Astrocyte (in vitro differentiated cells and primary cell): Measurements from ENCODE around the gene LRRC47. TPM values are rescaled to one million over a fixed set of nuclear protein-coding genes. Genes with fewer than 3 reads are reported as not detected.

Experiments used
- DNase-seq: peaks from one replicate; pipeline ENCODE4 v3.0.0-alpha.2; 2010; ENCODE audit warnings: low read depth
- FAIRE-seq: peaks from 2 replicates; lab custom pipeline; 2011; peaks lifted over from hg19 to GRCh38; lab: Jason Lieb, UNC
- H2AFZ ChIP-seq: 2 replicates; pipeline ENCODE4 v1.6.0; 2012; ENCODE audit warnings: low read depth, low read length, inconsistent platforms
- H3K27ac ChIP-seq: 2 replicates; pipeline ENCODE4 v1.5.1; 2011; ENCODE audit warnings: low read depth, low read length, inconsistent platforms
- H3K27me3 ChIP-seq: 2 replicates; pipeline ENCODE4 v1.6.0; 2011; ENCODE audit warnings: low read length, inconsistent platforms; ENCODE audit not compliant: insufficient read depth
- H3K36me3 ChIP-seq: 2 replicates; pipeline ENCODE4 v1.5.1; 2011; ENCODE audit warnings: low read length, inconsistent platforms; ENCODE audit not compliant: insufficient read depth
- H3K4me1 ChIP-seq: 2 replicates; pipeline ENCODE4 v1.5.1; 2011; ENCODE audit warnings: low read length, inconsistent platforms; ENCODE audit not compliant: insufficient read depth
- H3K4me2 ChIP-seq: 2 replicates; pipeline ENCODE4 v1.6.0; 2012; ENCODE audit warnings: low read length, inconsistent platforms
- H3K4me3 ChIP-seq: 2 replicates; pipeline ENCODE4 v1.5.1; 2011; ENCODE audit warnings: low read depth, mild to moderate bottlenecking, low read length, inconsistent platforms; ENCODE audit not compliant: insufficient read depth
- H3K79me2 ChIP-seq: 2 replicates; pipeline ENCODE4 v1.6.0; 2012; ENCODE audit warnings: mild to moderate bottlenecking, low read length, inconsistent platforms; ENCODE audit not compliant: insufficient read depth
- H3K9ac ChIP-seq: 2 replicates; pipeline ENCODE4 v1.6.0; 2012; ENCODE audit warnings: mild to moderate bottlenecking, low read length, inconsistent platforms
- H3K9me3 ChIP-seq: 2 replicates; pipeline ENCODE4 v1.5.1; 2012; ENCODE audit warnings: low read depth, mild to moderate bottlenecking, low read length, inconsistent platforms; ENCODE audit not compliant: insufficient read depth
- H4K20me1 ChIP-seq: 2 replicates; pipeline ENCODE4 v1.6.0; 2012; ENCODE audit warnings: low read length, inconsistent platforms; ENCODE audit not compliant: insufficient read depth
- H3K27ac Mint-ChIP-seq: one replicate; pipeline ENCODE4 v1.8.0; 2021; ENCODE audit warnings: mild to moderate bottlenecking, mixed read lengths; ENCODE audit not compliant: unreplicated experiment
- H3K27me3 Mint-ChIP-seq: one replicate; pipeline ENCODE4 v1.8.0; 2021; ENCODE audit warnings: low read depth, mixed read lengths; ENCODE audit not compliant: unreplicated experiment
- H3K36me3 Mint-ChIP-seq: one replicate; pipeline ENCODE4 v1.8.0; 2021; ENCODE audit warnings: low read depth, mixed read lengths; ENCODE audit not compliant: unreplicated experiment
- H3K4me1 Mint-ChIP-seq: one replicate; pipeline ENCODE4 v1.8.0; 2021; ENCODE audit warnings: low read depth, mixed read lengths; ENCODE audit not compliant: unreplicated experiment
- H3K4me3 Mint-ChIP-seq: one replicate; pipeline ENCODE4 v1.8.0; 2021; ENCODE audit warnings: mild to moderate bottlenecking, moderate library complexity, mixed read lengths; ENCODE audit not compliant: unreplicated experiment
- H3K9me3 Mint-ChIP-seq: one replicate; pipeline ENCODE4 v1.8.0; 2021; ENCODE audit warnings: mild to moderate bottlenecking, mixed read lengths; ENCODE audit not compliant: unreplicated experiment
- EZH2 ChIP-seq: IDR thresholded peaks from 2 replicates; pipeline ENCODE4 v1.6.1; 2012; ENCODE audit warnings: mild to moderate bottlenecking, low read length, inconsistent platforms; ENCODE audit not compliant: insufficient read depth
- total RNA-seq: library from RNA; stranded (reverse); gene quantifications from 2 replicates; pipeline ENCODE4 v1.2.1, GENCODE V29; 2021
- TF ChIP-seq, protein P1 (sequence below): IDR thresholded peaks from 2 replicates; pipeline ENCODE4 v1.5.1; 2011; ENCODE audit warnings: low read depth, mild to moderate bottlenecking, inconsistent platforms, low read length, moderate library complexity; ENCODE audit not compliant: insufficient read depth

LRRC47 gene
- total RNA-seq, 1 donor from 2014 or later: 51.5 TPM

DNA sequence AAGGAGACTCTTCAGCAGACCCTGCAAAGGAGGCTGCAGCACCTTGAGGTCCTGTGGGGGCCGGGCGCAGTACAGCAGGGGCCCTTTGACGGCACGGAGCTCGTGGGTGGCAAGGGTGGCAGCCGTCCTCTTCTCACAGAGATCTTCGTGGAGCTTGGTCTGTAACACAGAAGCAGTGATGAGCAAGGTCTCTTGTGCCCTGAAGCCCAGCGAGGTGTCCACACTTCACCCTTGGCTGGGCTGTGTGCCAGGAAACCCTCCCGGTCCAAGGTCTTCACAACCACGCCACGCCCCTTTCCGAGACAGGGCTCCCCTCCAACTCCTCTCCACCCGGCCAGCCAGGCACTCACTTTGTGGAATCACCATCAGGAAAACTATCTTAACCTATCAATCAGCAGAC, 11.3 kb downstream of the LRRC47 start:
- peaks cover 19% of the 10 kb centered on the region for H3K36me3 Mint-ChIP-seq
- Histone ChIP-seq H3K36me3 (peaks cover 21% of the 10 kb centered on the region), H3K4me1 (no peaks in the 10 kb centered on the region), H3K9me3 (no peaks in the 10 kb centered on the region), H4K20me1 (peaks cover 51% of the 10 kb centered on the region), H3K27ac (no peak overlapping the region), H3K9ac (no peak overlapping the region), H3K4me2 (no peak overlapping the region), H3K27me3 (no peaks in the 10 kb centered on the region), H2AFZ (no peak overlapping the region), H3K79me2 (peaks cover 29% of the 10 kb centered on the region), H3K4me3 (no peak overlapping the region)
- H3K4me1 Mint-ChIP-seq: peaks cover 7% of the 10 kb centered on the region
- no peak for DNase-seq
- no peak overlapping the region for H3K4me3 Mint-ChIP-seq
- H3K27ac Mint-ChIP-seq: no peak overlapping the region
- H3K27me3 Mint-ChIP-seq: no peaks in the 10 kb centered on the region
- H3K9me3 Mint-ChIP-seq: no peaks in the 10 kb centered on the region
- no peak for TF ChIP-seq EZH2
- TF ChIP-seq, protein P1, sequence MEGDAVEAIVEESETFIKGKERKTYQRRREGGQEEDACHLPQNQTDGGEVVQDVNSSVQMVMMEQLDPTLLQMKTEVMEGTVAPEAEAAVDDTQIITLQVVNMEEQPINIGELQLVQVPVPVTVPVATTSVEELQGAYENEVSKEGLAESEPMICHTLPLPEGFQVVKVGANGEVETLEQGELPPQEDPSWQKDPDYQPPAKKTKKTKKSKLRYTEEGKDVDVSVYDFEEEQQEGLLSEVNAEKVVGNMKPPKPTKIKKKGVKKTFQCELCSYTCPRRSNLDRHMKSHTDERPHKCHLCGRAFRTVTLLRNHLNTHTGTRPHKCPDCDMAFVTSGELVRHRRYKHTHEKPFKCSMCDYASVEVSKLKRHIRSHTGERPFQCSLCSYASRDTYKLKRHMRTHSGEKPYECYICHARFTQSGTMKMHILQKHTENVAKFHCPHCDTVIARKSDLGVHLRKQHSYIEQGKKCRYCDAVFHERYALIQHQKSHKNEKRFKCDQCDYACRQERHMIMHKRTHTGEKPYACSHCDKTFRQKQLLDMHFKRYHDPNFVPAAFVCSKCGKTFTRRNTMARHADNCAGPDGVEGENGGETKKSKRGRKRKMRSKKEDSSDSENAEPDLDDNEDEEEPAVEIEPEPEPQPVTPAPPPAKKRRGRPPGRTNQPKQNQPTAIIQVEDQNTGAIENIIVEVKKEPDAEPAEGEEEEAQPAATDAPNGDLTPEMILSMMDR: no peak
- FAIRE-seq: no peak

DNA sequence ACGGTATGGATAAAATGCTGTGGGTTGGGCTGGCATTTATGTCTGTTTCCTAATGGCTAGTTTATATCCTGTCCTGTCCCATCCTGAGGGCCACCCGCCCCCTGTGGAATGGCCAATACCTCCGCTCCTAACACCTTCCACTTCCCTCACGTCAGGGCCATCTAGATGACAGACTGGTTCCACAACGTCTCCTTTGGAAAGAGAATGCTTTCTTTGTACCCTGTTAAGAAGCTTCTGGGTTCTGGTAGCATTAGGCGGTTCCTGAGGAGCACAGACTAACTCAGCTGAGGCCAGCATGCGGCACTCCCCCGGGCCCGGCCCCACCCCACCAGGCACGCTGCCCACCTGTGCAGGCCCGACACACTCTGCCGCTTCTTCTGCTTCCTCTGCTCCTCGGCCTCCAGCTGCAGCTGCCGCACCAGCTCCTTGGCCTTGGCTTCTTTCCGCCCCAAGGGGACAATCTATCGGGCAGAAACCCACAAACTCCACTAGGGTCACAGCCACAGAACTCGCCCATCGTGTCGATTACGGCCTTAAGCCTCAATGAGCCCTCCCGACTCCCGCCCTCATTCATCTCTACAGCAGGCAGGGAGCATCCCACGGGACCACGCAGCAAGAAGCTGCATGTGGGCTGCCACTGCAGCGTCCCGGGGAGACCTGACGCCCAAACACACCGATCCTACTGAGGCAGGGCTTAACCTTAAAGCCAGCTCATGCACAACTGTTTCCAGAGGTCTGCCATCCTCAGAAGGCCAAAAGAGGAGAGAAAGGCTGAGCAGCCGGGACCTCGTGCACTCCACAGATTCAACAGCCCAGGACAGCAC, 12.4 kb downstream of the LRRC47 start:
- H3K9me3 Mint-ChIP-seq: no peaks in the 10 kb centered on the region
- H3K9me3 ChIP-seq: no peaks in the 10 kb centered on the region
- H3K9ac ChIP-seq: no peak overlapping the region
- no peaks in the 10 kb centered on the region for H3K27me3 ChIP-seq
- H3K27ac ChIP-seq: no peak overlapping the region
- H3K4me1 ChIP-seq: no peaks in the 10 kb centered on the region
- no peak overlapping the region for H2AFZ ChIP-seq
- H3K4me2 ChIP-seq: no peak overlapping the region
- H3K27ac Mint-ChIP-seq: no peak overlapping the region
- H3K4me1 Mint-ChIP-seq: peaks cover 4% of the 10 kb centered on the region
- H3K27me3 Mint-ChIP-seq: no peaks in the 10 kb centered on the region
- H3K4me3 ChIP-seq: no peak overlapping the region
- TF ChIP-seq EZH2: no peak
- TF ChIP-seq, protein P1: no peak
- H3K79me2 ChIP-seq: peaks cover 17% of the 10 kb centered on the region
- peaks cover 25% of the 10 kb centered on the region for H3K36me3 ChIP-seq
- DNase-seq (no peak), FAIRE-seq (no peak)
- H3K36me3 Mint-ChIP-seq: peaks cover 23% of the 10 kb centered on the region
- no peak overlapping the region for H3K4me3 Mint-ChIP-seq
- peaks cover 42% of the 10 kb centered on the region for H4K20me1 ChIP-seq

DNA sequence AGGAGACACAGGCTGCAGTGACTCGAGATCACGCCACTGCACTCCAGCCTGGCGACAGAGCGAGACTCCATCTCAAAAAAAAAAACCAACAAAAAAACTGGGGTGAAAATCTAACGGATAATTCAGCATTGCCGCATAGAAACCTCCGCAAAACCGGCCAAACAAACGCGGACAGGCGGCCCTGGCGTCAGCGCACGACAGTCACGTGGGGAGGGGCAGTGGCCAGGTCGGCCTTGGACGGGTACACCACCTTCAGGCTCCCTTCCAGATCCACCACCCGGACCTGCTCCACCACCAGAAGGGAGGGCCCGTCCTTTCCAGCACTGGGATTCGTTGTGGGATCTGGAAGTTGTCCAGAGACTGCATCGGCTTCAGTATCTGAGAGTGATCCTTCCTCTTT, 15.4 kb downstream of the LRRC47 start:
- Histone ChIP-seq H3K4me3 (no peak overlapping the region), H3K9me3 (no peaks in the 10 kb centered on the region), H2AFZ (no peak overlapping the region), H3K27ac (no peak overlapping the region), H3K4me1 (peaks cover under 1% of the 10 kb centered on the region), H4K20me1 (peaks cover 20% of the 10 kb centered on the region), H3K79me2 (no peaks in the 10 kb centered on the region), H3K4me2 (no peak overlapping the region), H3K36me3 (peaks cover 25% of the 10 kb centered on the region), H3K9ac (no peak overlapping the region), H3K27me3 (no peaks in the 10 kb centered on the region)
- no peak for DNase-seq
- no peak for FAIRE-seq
- no peak overlapping the region for H3K27ac Mint-ChIP-seq
- H3K9me3 Mint-ChIP-seq: no peaks in the 10 kb centered on the region
- H3K4me1 Mint-ChIP-seq: no peaks in the 10 kb centered on the region
- no peak overlapping the region for H3K4me3 Mint-ChIP-seq
- H3K36me3 Mint-ChIP-seq: peaks cover 13% of the 10 kb centered on the region
- TF ChIP-seq, protein P1: no peak
- no peak for TF ChIP-seq EZH2
- H3K27me3 Mint-ChIP-seq: no peaks in the 10 kb centered on the region
